ENCODE data around the gene COL13A1.

Gene COL13A1

GRCh38 chr10:69876931-69877330 lies 75.2 kb downstream of the COL13A1 start:
- POLR2A ChIA-PET: interaction anchor here (0.8 kb wide), 1 partner anchor 11 kb away, joined by 3 read pairs; no protein-coding TSS in a partner anchor

GRCh38 chr10:69878038-69878437 lies 76.3 kb downstream of the COL13A1 start:
- DNase-seq (ENCODE audit: extremely low spot score): no peak
- ChIA-PET CTCF (no interaction called here), POLR2A (no interaction called here)
- TF ChIP-seq CTBP1 (IDR thresholded peaks at IDR 0.05; ENCODE audit: borderline replicate concordance): no peak
- no peak for TF ChIP-seq PKNOX1 (IDR thresholded peaks at IDR 0.05)
- no peak for TF ChIP-seq SUZ12 (IDR thresholded peaks at IDR 0.05)
- no peak for TF ChIP-seq BHLHE40 (IDR thresholded peaks at IDR 0.05; ENCODE audit: borderline replicate concordance)
- no peak for TF ChIP-seq ARNT (IDR thresholded peaks at IDR 0.05)
- no peak for TF ChIP-seq ZNF384 (IDR thresholded peaks at IDR 0.05)
- TF ChIP-seq FOXK2 (IDR thresholded peaks at IDR 0.05): no peak
- no peak for TF ChIP-seq TARDBP (IDR thresholded peaks at IDR 0.05)
- no peak for TF ChIP-seq HDGF (IDR thresholded peaks at IDR 0.05; ENCODE audit: borderline replicate concordance)
- TF ChIP-seq L3MBTL2 (conservative IDR thresholded peaks at IDR 0.05): no peak
- no peak for TF ChIP-seq FOXM1 (IDR thresholded peaks at IDR 0.05; ENCODE audit: borderline replicate concordance)
- no peak for TF ChIP-seq ELF4 (IDR thresholded peaks at IDR 0.05)
- TF ChIP-seq SP1 (IDR thresholded peaks at IDR 0.05): no peak
- TF ChIP-seq FOXA1 (IDR thresholded peaks at IDR 0.05): no peak
- TF ChIP-seq NFRKB (IDR thresholded peaks at IDR 0.05): no peak
- no peak for TF ChIP-seq LEF1 (IDR thresholded peaks at IDR 0.05; ENCODE audit: borderline replicate concordance)

More at GRCh38 chr10:69876931-69877330, 75.2 kb downstream of the COL13A1 start:
- CTCF ChIA-PET: interaction anchor here (0.5 kb wide), 1 partner anchor 37 kb away, joined by 3 read pairs; no protein-coding TSS in a partner anchor
- DNase-seq (ENCODE audit: extremely low spot score): no peak
- no peak for TF ChIP-seq SP1 (IDR thresholded peaks at IDR 0.05)
- TF ChIP-seq CTBP1 (IDR thresholded peaks at IDR 0.05; ENCODE audit: borderline replicate concordance): no peak
- TF ChIP-seq FOXK2 (IDR thresholded peaks at IDR 0.05): no peak
- no peak for TF ChIP-seq TARDBP (IDR thresholded peaks at IDR 0.05)

- ChIA-PET POLR2A (interaction anchor here (1.1 kb wide), 1 partner anchor 525 kb away, joined by 4 read pairs; the partner anchor contains the start of gene EIF4EBP2), CTCF (interaction anchor here (0.7 to 1.2 kb wide), 3 partner anchors 36 to 79 kb away, joined by 3 to 4 read pairs (median 3); no protein-coding TSS in a partner anchor)
- no peak for TF ChIP-seq FOXK2 (IDR thresholded peaks at IDR 0.05)
- no peak for TF ChIP-seq HDGF (IDR thresholded peaks at IDR 0.05; ENCODE audit: borderline replicate concordance)
- no peak for TF ChIP-seq SUZ12 (IDR thresholded peaks at IDR 0.05)
- TF ChIP-seq ARNT (IDR thresholded peaks at IDR 0.05): no peak
- TF ChIP-seq CTBP1 (IDR thresholded peaks at IDR 0.05; ENCODE audit: borderline replicate concordance): no peak
- no peak for TF ChIP-seq FOXA1 (IDR thresholded peaks at IDR 0.05)
- TF ChIP-seq L3MBTL2 (conservative IDR thresholded peaks at IDR 0.05): no peak
- no peak for TF ChIP-seq ELF4 (IDR thresholded peaks at IDR 0.05)
- no peak for TF ChIP-seq PKNOX1 (IDR thresholded peaks at IDR 0.05)
- no peak for TF ChIP-seq SP1 (IDR thresholded peaks at IDR 0.05)
- TF ChIP-seq TARDBP (IDR thresholded peaks at IDR 0.05): no peak
- no peak for TF ChIP-seq NFRKB (IDR thresholded peaks at IDR 0.05)
- TF ChIP-seq LEF1 (IDR thresholded peaks at IDR 0.05; ENCODE audit: borderline replicate concordance): no peak
- DNase-seq (ENCODE audit: extremely low spot score): no peak
These were observed 77.2 kb downstream of the COL13A1 start for GRCh38 chr10:69878951-69879350.

GRCh38 chr10:69879634-69880257 lies 78.0 kb downstream of the COL13A1 start:
- CTCF ChIA-PET: interaction anchor here (1.2 kb wide), 2 partner anchors 35 to 80 kb away, joined by 3 to 4 read pairs; no protein-coding TSS in a partner anchor
- no peak for DNase-seq (ENCODE audit: extremely low spot score)
- TF ChIP-seq FOXK2 (IDR thresholded peaks at IDR 0.05) (no peak), FOXM1 (IDR thresholded peaks at IDR 0.05; ENCODE audit: borderline replicate concordance) (no peak), SUZ12 (IDR thresholded peaks at IDR 0.05) (no peak), SP1 (IDR thresholded peaks at IDR 0.05) (no peak), HDGF (IDR thresholded peaks at IDR 0.05; ENCODE audit: borderline replicate concordance) (no peak), CTBP1 (IDR thresholded peaks at IDR 0.05; ENCODE audit: borderline replicate concordance) (no peak), ELF4 (IDR thresholded peaks at IDR 0.05) (no peak), LEF1 (IDR thresholded peaks at IDR 0.05; ENCODE audit: borderline replicate concordance) (no peak), ZNF384 (IDR thresholded peaks at IDR 0.05) (no peak), BHLHE40 (IDR thresholded peaks at IDR 0.05; ENCODE audit: borderline replicate concordance) (no peak), PKNOX1 (IDR thresholded peaks at IDR 0.05) (no peak)
- POLR2A ChIA-PET: interaction anchor here (1.1 kb wide), 1 partner anchor 524 kb away, joined by 4 read pairs; the partner anchor contains the start of gene EIF4EBP2

- ChIA-PET CTCF (interaction anchor here (1.2 kb wide), 1 partner anchor 34 kb away, joined by 4 read pairs; no protein-coding TSS in a partner anchor), POLR2A (no interaction called here)
- DNase-seq (ENCODE audit: extremely low spot score): no peak
- TF ChIP-seq CTBP1 (IDR thresholded peaks at IDR 0.05; ENCODE audit: borderline replicate concordance): no peak
- TF ChIP-seq TARDBP (IDR thresholded peaks at IDR 0.05): no peak
- TF ChIP-seq FOXK2 (IDR thresholded peaks at IDR 0.05): no peak
- no peak for TF ChIP-seq FOXM1 (IDR thresholded peaks at IDR 0.05; ENCODE audit: borderline replicate concordance)
These were observed 78.8 kb downstream of the COL13A1 start for GRCh38 chr10:69880301-69881081.

- TF ChIP-seq SP1 (IDR thresholded peaks at IDR 0.05) (no peak), BHLHE40 (IDR thresholded peaks at IDR 0.05; ENCODE audit: borderline replicate concordance) (no peak), PKNOX1 (IDR thresholded peaks at IDR 0.05) (no peak)
- DNase-seq (ENCODE audit: extremely low spot score): no peak
- POLR2A ChIA-PET: no interaction called here
- CTCF ChIA-PET: no interaction called here
These were observed 79.5 kb downstream of the COL13A1 start for GRCh38 chr10:69881202-69881601.

Measured in HEK293T (cell line).